Mesothelial cell of epicardium (in vitro differentiated cells): ENCODE data around the gene TRPM3. TPM values are rescaled to one million over a fixed set of nuclear protein-coding genes. Genes with fewer than 3 reads are reported as not detected.

Source experiments
- DNase-seq, 2 experiments: peaks; one replicate each; pipeline ENCODE4 v3.0.0; 2021; ENCODE audit warnings: low spot score in 2 of 2; ENCODE audit not compliant: unreplicated experiment in 2 of 2
- H3K27ac Mint-ChIP-seq: 2 replicates; pipeline ENCODE4 v1.8.0; 2021; ENCODE audit warnings: mixed read lengths
- H3K27me3 Mint-ChIP-seq: 2 replicates; pipeline ENCODE4 v1.8.0; 2021; ENCODE audit warnings: low read depth, mixed read lengths
- H3K36me3 Mint-ChIP-seq: 2 replicates; pipeline ENCODE4 v1.8.0; 2021; ENCODE audit warnings: mixed read lengths
- H3K4me1 Mint-ChIP-seq: 2 replicates; pipeline ENCODE4 v1.8.0; 2021; ENCODE audit warnings: mixed read lengths
- H3K4me3 Mint-ChIP-seq: 2 replicates; pipeline ENCODE4 v1.8.0; 2021; ENCODE audit warnings: mild to moderate bottlenecking, moderate library complexity, mixed read lengths
- H3K9me3 Mint-ChIP-seq: 2 replicates; pipeline ENCODE4 v1.8.0; 2021; ENCODE audit warnings: mixed read lengths
- CTCF ChIP-seq: fragments of 200-600 bp; sonication (generic); IDR thresholded peaks from one replicate; pipeline ENCODE4 v1.5.0; 2021; ENCODE audit warnings: antibody characterized with exemption; ENCODE audit not compliant: unreplicated experiment
- total RNA-seq: library from RNA; stranded (reverse); gene quantifications from 3 replicates; pipeline ENCODE4 v1.2.1, GENCODE V29; 2021

TRPM3 gene
- total RNA-seq, 1 donor from 2014 or later: 1.6 TPM

GRCh38 chr9:70551396-70551795 lies 570.0 kb downstream of the TRPM3 start:
- no peak for DNase-seq
- H3K36me3 Mint-ChIP-seq: no peaks in the 10 kb centered on the region
- no peaks in the 10 kb centered on the region for H3K9me3 Mint-ChIP-seq
- no peak overlapping the region for H3K27ac Mint-ChIP-seq
- no peaks in the 10 kb centered on the region for H3K27me3 Mint-ChIP-seq
- peaks cover 10% of the 10 kb centered on the region for H3K4me1 Mint-ChIP-seq
- no peak overlapping the region for H3K4me3 Mint-ChIP-seq
- TF ChIP-seq CTCF: no peak

- Mint-ChIP-seq H3K27me3 (no peaks in the 10 kb centered on the region), H3K27ac (no peak overlapping the region), H3K9me3 (no peaks in the 10 kb centered on the region), H3K4me3 (no peak overlapping the region), H3K36me3 (no peaks in the 10 kb centered on the region), H3K4me1 (peaks cover 10% of the 10 kb centered on the region)
- TF ChIP-seq CTCF: no peak
- no peak for DNase-seq
These were observed 571.5 kb downstream of the TRPM3 start for GRCh38 chr9:70549926-70550325.

GRCh38 chr9:70542311-70542931 lies 579.0 kb downstream of the TRPM3 start:
- no peaks in the 10 kb centered on the region for H3K27me3 Mint-ChIP-seq
- H3K4me3 Mint-ChIP-seq: no peak overlapping the region
- H3K4me1 Mint-ChIP-seq: peaks cover 9% of the 10 kb centered on the region
- H3K9me3 Mint-ChIP-seq: no peaks in the 10 kb centered on the region
- H3K27ac Mint-ChIP-seq: no peak overlapping the region
- no peak for DNase-seq
- no peak for TF ChIP-seq CTCF
- H3K36me3 Mint-ChIP-seq: no peaks in the 10 kb centered on the region

GRCh38 chr9:70540016-70540415 lies 581.4 kb downstream of the TRPM3 start:
- no peak overlapping the region for H3K4me3 Mint-ChIP-seq
- peaks cover 21% of the 10 kb centered on the region for H3K4me1 Mint-ChIP-seq
- H3K36me3 Mint-ChIP-seq: no peaks in the 10 kb centered on the region
- TF ChIP-seq CTCF: no peak
- no peaks in the 10 kb centered on the region for H3K9me3 Mint-ChIP-seq
- H3K27me3 Mint-ChIP-seq: no peaks in the 10 kb centered on the region
- DNase-seq: no peak
- no peak overlapping the region for H3K27ac Mint-ChIP-seq

GRCh38 chr9:70539526-70539925 lies 581.9 kb downstream of the TRPM3 start:
- no peak overlapping the region for H3K4me3 Mint-ChIP-seq
- H3K4me1 Mint-ChIP-seq: peaks cover 25% of the 10 kb centered on the region
- H3K27ac Mint-ChIP-seq: peak overlapping the region; percentile 3

More at GRCh38 chr9:70539526-70539925, 581.9 kb downstream of the TRPM3 start:
- DNase-seq: no peak
- H3K27me3 Mint-ChIP-seq: no peaks in the 10 kb centered on the region
- H3K36me3 Mint-ChIP-seq: no peaks in the 10 kb centered on the region
- no peak for TF ChIP-seq CTCF
- no peaks in the 10 kb centered on the region for H3K9me3 Mint-ChIP-seq
